Heart right ventricle (tissue), 16 donors: Measurements from ENCODE around the gene NECTIN2. TPM values are rescaled to one million over a fixed set of nuclear protein-coding genes. Genes with fewer than 3 reads are reported as not detected.

Experiments used
- ATAC-seq, 8 donors: fragments of 200-7000 bp; cut with Tn5 transposase; one replicate each; pipeline ENCODE4 v1.9.1; 2020; ENCODE audit warnings: mild to moderate bottlenecking in 8 of 8, moderate library complexity in 8 of 8, moderate number of reproducible peaks in 1 of 8
- DNase-seq, 2 donors: peaks; one replicate each; pipeline ENCODE4 v3.0.0-alpha.2; 2020
- H3K27ac ChIP-seq, 10 donors: fragments of 200-600 bp; sonication (generic) in 2 of 10; one replicate each; pipeline versions ENCODE4 v1.5.0 to v1.8.0; 2020 to 2022; ENCODE audit warnings: mild to moderate bottlenecking in 3 of 10
- H3K27me3 ChIP-seq, 7 donors: fragments of 200-600 bp; one replicate each; pipeline ENCODE4 v1.8.0; 2021 to 2022; ENCODE audit warnings: mild to moderate bottlenecking in 2 of 7
- H3K36me3 ChIP-seq, 9 donors: fragments of 200-600 bp; sonication (generic) in 1 of 9; one replicate each; pipeline versions ENCODE4 v1.5.0 to v1.8.0; 2020 to 2022; ENCODE audit warnings: mild to moderate bottlenecking in 2 of 9
- H3K4me1 ChIP-seq, 9 donors: fragments of 200-600 bp; sonication (generic) in 1 of 9; one replicate each; pipeline versions ENCODE4 v1.5.0 to v1.8.0; 2020 to 2022; ENCODE audit warnings: mild to moderate bottlenecking in 4 of 9
- H3K4me3 ChIP-seq, 10 donors: fragments of 200-600 bp; sonication (generic) in 2 of 10; one replicate each; pipeline versions ENCODE4 v1.5.0 to v1.8.0; 2020 to 2022; ENCODE audit warnings: mild to moderate bottlenecking in 7 of 10, moderate library complexity in 2 of 10
- H3K9me3 ChIP-seq, 11 donors: fragments of 200-600 bp in 10 of 11; sonication (generic) in 2 of 11; one replicate each; pipeline versions ENCODE4 v1.5.0 to v1.8.0; 2013 to 2022; ENCODE audit warnings: mild to moderate bottlenecking in 2 of 11, control low read depth in 1 of 11, moderate library complexity in 1 of 11
- CTCF ChIP-seq, 9 donors: fragments of 200-600 bp; sonication (generic) in 2 of 9; IDR thresholded peaks; one replicate each; pipeline versions ENCODE4 v1.5.0 to v1.8.0; 2021 to 2022; ENCODE audit warnings: antibody characterized with exemption in 9 of 9, mild to moderate bottlenecking in 5 of 9, moderate library complexity in 1 of 9
- WGBS, 2 donors: extraction: QIAGEN DNeasy Blood & Tissue Kit; methylation state at CpG; one replicate each; pipeline ENCODE4 v1.1.7; 2013; ENCODE audit warnings: inconsistent platforms in 1 of 2; 5-methylcytosine and 5-hydroxymethylcytosine counted together
- intact Hi-C, 10 donors: fragments of 100-400 bp; cut with DNase I; formaldehyde crosslinking; loops; one replicate each; pipeline versions ENCODE4 v1.11.1 to v1.14.2; 2022
- polyA plus RNA-seq, 2 donors: library from polyadenylated mRNA; stranded (reverse); fragments of 200-250 nt; gene quantifications; one replicate each; pipeline ENCODE4 v1.2.3, GENCODE V29; 2013
- total RNA-seq, 10 donors: library from RNA; stranded (reverse); fragmentation: NEBNext Ultra II Directional in 3 of 10; extraction: Animal tissue kit (Norgen Biotek cat#: 25700) in 3 of 10; gene quantifications; one replicate each; pipeline versions ENCODE4 v1.2.1 to v1.2.4, GENCODE V29; 2021 to 2023
- donor health status: Arrhythmogenic right ventricular cardiomyopathy.
- donor health status: ischemic (EF 13 %, LVEDD 7.1; RV severe dilation, severe dysfunction).
- donor health status: healthy with polysubstance abuse.
- donor health status: DM: no; HTN: yes; CAD: no.
- donor health status: DM: no; HTN: no; CAD: no.
- donor health status: ischemic (EF 25% LVEDD 6.9; RV normal size, moderate dysfunction).
- donor health status: ischemic (EF 25% LVEDD 5.7; RV mildly dilated, moderate dysfunction).
- donor health status: healthy.
- donor health status: DM: yes; HTN: yes; CAD: no.
- donor health status: Ischemic cardiomyopathy.
- donor health status: ischemic (EF 35%, LVEDD 5.7; RV mildly dilated, moderate dysfunction).
- donor health status: nonischemic (EF 11% LVEDD 7.7; RV severe dilation, severe dysfunction).
- donor health status: DM: yes; HTN: yes; CAD: no.
- donor health status: PGD.
- donor health status: ischemic (EF 29% LVEDD 5.4; RV normal size, mild dysfunction).
- donor health status: nonischemic (EF 23%, LVEDD 6.1; RV moderate dilation, normal function).

NECTIN2 gene
- total and polyA plus RNA-seq, 12 donors: 34.1 to 96.8 (median 49.0) TPM

- no peak for TF ChIP-seq CTCF (IDR thresholded peaks at IDR 0.05)
- Histone ChIP-seq H3K36me3 (peaks cover 0 to 11% (median 0%) of the 10 kb centered on the region in 9 donors), H3K27ac (peak overlapping the region; percentile 87 to 100 (median 99)), H3K4me1 (peaks cover 10 to 69% (median 56%) of the 10 kb centered on the region in 9 donors), H3K9me3 (no peaks in the 10 kb centered on the region), H3K4me3 (peak overlapping the region; percentile 77 to 100 (median 98)), H3K27me3 (peaks cover 0 to 13% (median 0%) of the 10 kb centered on the region in 7 donors)
- DNase-seq: peak; percentile 35 to 37
- ATAC-seq: no peak
- intact Hi-C loops: loop anchor here in 6 of 10 donors (5.0 to 10.0 kb wide), 4 partner anchors 43 to 164 kb away; partner anchors contain the start of gene TOMM40 (in 3 of the 6)
- 21% methylated on average over 18 of the region's 18 CpGs for WGBS, 2 donors
These were observed 2.8 kb downstream of the NECTIN2 start for GRCh38 chr19:44848812-44849447.

GRCh38 chr19:44850641-44851109 lies 4.6 kb downstream of the NECTIN2 start:
- no peak for TF ChIP-seq CTCF (IDR thresholded peaks at IDR 0.05)
- Histone ChIP-seq H3K27ac (peak overlapping the region in 9 of 10 donors; percentile 6 to 100 (median 97)), H3K9me3 (no peaks in the 10 kb centered on the region), H3K4me3 (no peak overlapping the region), H3K27me3 (peaks cover 0 to 13% (median 0%) of the 10 kb centered on the region in 7 donors), H3K4me1 (peaks cover 6 to 57% (median 47%) of the 10 kb centered on the region in 9 donors), H3K36me3 (peaks cover 0 to 17% (median 0%) of the 10 kb centered on the region in 9 donors)
- ATAC-seq (no peak), DNase-seq (no peak)
- WGBS, 2 donors: 43 to 46% methylated on average over 7 to 8 of the region's 8 CpGs
- intact Hi-C loops: no loop called here

GRCh38 chr19:44851427-44851826 lies 5.3 kb downstream of the NECTIN2 start:
- WGBS, 2 donors: 69 to 85% methylated on average over 2 of the region's 2 CpGs
- Histone ChIP-seq H3K27me3 (peaks cover 0 to 13% (median 0%) of the 10 kb centered on the region in 7 donors), H3K9me3 (no peaks in the 10 kb centered on the region), H3K4me1 (peaks cover 11 to 65% (median 54%) of the 10 kb centered on the region in 9 donors), H3K4me3 (no peak overlapping the region), H3K27ac (peak overlapping the region in 2 of 10 donors; percentile 7 to 100), H3K36me3 (peaks cover 0 to 20% (median 0%) of the 10 kb centered on the region in 9 donors)
- intact Hi-C loops: no loop called here
- no peak for ATAC-seq
- TF ChIP-seq CTCF (IDR thresholded peaks at IDR 0.05): no peak
- DNase-seq: no peak

GRCh38 chr19:44855606-44856005 lies 9.5 kb downstream of the NECTIN2 start:
- H3K4me3 ChIP-seq: no peak overlapping the region
- no peak for ATAC-seq
- no peak for TF ChIP-seq CTCF (IDR thresholded peaks at IDR 0.05)
- intact Hi-C loops: no loop called here
- peaks cover 9 to 67% (median 48%) of the 10 kb centered on the region in 9 donors for H3K4me1 ChIP-seq
- no peak for DNase-seq
- no peaks in the 10 kb centered on the region for H3K27me3 ChIP-seq
- H3K36me3 ChIP-seq: peaks cover 0 to 35% (median 1%) of the 10 kb centered on the region in 9 donors
- H3K27ac ChIP-seq: peak overlapping the region in 9 of 10 donors; percentile 28 to 82 (median 69)
- no peaks in the 10 kb centered on the region for H3K9me3 ChIP-seq
- 92 to 97% methylated on average over 1 of the region's 1 CpG for WGBS, 2 donors
